ENCODE measurements around the gene MTMR2. TPM values are rescaled to one million over a fixed set of nuclear protein-coding genes. Genes with fewer than 3 reads are reported as not detected.

Gene MTMR2
- polyA plus RNA-seq, 1 donor from 2014 or later, result 30.9 TPM

- H3K9me2 ChIP-seq (ENCODE audit: insufficient read depth, low read length), result no peaks in the 10 kb centered on the region
- no peak overlapping the region for H3K4me3 ChIP-seq (ENCODE audit: low read length)
- no peak for TF ChIP-seq TAF1 (IDR thresholded peaks at IDR 0.05; ENCODE audit: low read depth)
- no peak for TF ChIP-seq SMC3 (conservative IDR thresholded peaks at IDR 0.05; ENCODE audit: poor library complexity)
- no peak for TF ChIP-seq MXI1 (conservative IDR thresholded peaks at IDR 0.05; ENCODE audit: poor library complexity, severe bottlenecking)
- peaks cover 33% of the 10 kb centered on the region for H3K79me2 ChIP-seq (replicated peaks; ENCODE audit: insufficient read depth, low read length)
- no peak overlapping the region for H3K4me2 ChIP-seq (ENCODE audit: low read length)
- H3K9me3 ChIP-seq (ENCODE audit: low read length), result no peaks in the 10 kb centered on the region
- H3K9ac ChIP-seq (ENCODE audit: low read length), result no peak overlapping the region
- no peaks in the 10 kb centered on the region for H4K20me1 ChIP-seq (ENCODE audit: insufficient read depth)
- no peak overlapping the region for H3K27ac ChIP-seq (ENCODE audit: low read length)
- no peaks in the 10 kb centered on the region for H3K27me3 ChIP-seq (ENCODE audit: insufficient read depth, low read depth, low read length)
- no peaks in the 10 kb centered on the region for H3F3A ChIP-seq (ENCODE audit: insufficient read depth, low read length, poor library complexity, severe bottlenecking)
- H3K36me3 ChIP-seq (ENCODE audit: insufficient read depth, low read length), result no peaks in the 10 kb centered on the region
- H2AFZ ChIP-seq (ENCODE audit: low read depth, low read length), result no peak overlapping the region
Measured at GRCh38 chr11:95917193-95918036, 6.5 kb downstream of the MTMR2 start.

- no peak overlapping the region for H3K4me3 ChIP-seq (ENCODE audit: low read length)
- H3K9me2 ChIP-seq (ENCODE audit: insufficient read depth, low read length), result no peaks in the 10 kb centered on the region
- no peak overlapping the region for H3K4me2 ChIP-seq (ENCODE audit: low read length)
- TF ChIP-seq MXI1 (conservative IDR thresholded peaks at IDR 0.05; ENCODE audit: poor library complexity, severe bottlenecking) (no peak), REST (IDR thresholded peaks at IDR 0.05; ENCODE audit: borderline replicate concordance) (no peak), RAD21 (conservative IDR thresholded peaks at IDR 0.05) (no peak), SMC3 (conservative IDR thresholded peaks at IDR 0.05; ENCODE audit: poor library complexity) (no peak), EP300 (conservative IDR thresholded peaks at IDR 0.05; ENCODE audit: poor library complexity, severe bottlenecking) (no peak), TAF1 (IDR thresholded peaks at IDR 0.05; ENCODE audit: low read depth) (no peak), EZH2 (IDR thresholded peaks at IDR 0.05; ENCODE audit: borderline replicate concordance, insufficient read depth, low read length, poor library complexity, severe bottlenecking) (no peak), POLR2AphosphoS5 (IDR thresholded peaks at IDR 0.05) (no peak), CTCF (IDR thresholded peaks at IDR 0.05; ENCODE audit: poor library complexity, severe bottlenecking) (no peak)
- no peaks in the 10 kb centered on the region for H4K20me1 ChIP-seq (ENCODE audit: insufficient read depth)
- no peak overlapping the region for H2AFZ ChIP-seq (ENCODE audit: low read depth, low read length)
- H3K9me3 ChIP-seq (ENCODE audit: low read length), result no peaks in the 10 kb centered on the region
- no peaks in the 10 kb centered on the region for H3F3A ChIP-seq (ENCODE audit: insufficient read depth, low read length, poor library complexity, severe bottlenecking)
- no peak overlapping the region for H3K27ac ChIP-seq (ENCODE audit: low read length)
- no peaks in the 10 kb centered on the region for H3K27me3 ChIP-seq (ENCODE audit: insufficient read depth, low read depth, low read length)
- H3K9ac ChIP-seq (ENCODE audit: low read length), result no peak overlapping the region
- no peaks in the 10 kb centered on the region for H3K36me3 ChIP-seq (ENCODE audit: insufficient read depth, low read length)
- peaks cover 20% of the 10 kb centered on the region for H3K79me2 ChIP-seq (replicated peaks; ENCODE audit: insufficient read depth, low read length)
Measured at GRCh38 chr11:95916049-95916448, 7.9 kb downstream of the MTMR2 start.
